Measurements from ENCODE around the gene C16orf82. TPM values are rescaled to one million over a fixed set of nuclear protein-coding genes. Genes with fewer than 3 reads are reported as not detected.

Gene C16orf82
- total RNA-seq, 2 experiments from 2014 or later: not detected

GRCh38 chr16:27088216-27088615, 21.5 kb downstream of the C16orf82 start:
- Histone ChIP-seq H3K4me3 (ENCODE audit: low read length) (no peak overlapping the region), H3K27ac (ENCODE audit: low read depth in 1 of 2, low read length in 2 of 2) (no peak overlapping the region), H3K9me3 (ENCODE audit: control insufficient read depth in 1 of 2, insufficient read depth in 1 of 2, low read length in 2 of 2) (no peaks in the 10 kb centered on the region), H3K4me1 (ENCODE audit: insufficient read depth, low read length) (no peaks in the 10 kb centered on the region), H3K27me3 (ENCODE audit: control insufficient read depth in 1 of 2, insufficient read depth in 2 of 2, low read length in 2 of 2) (peaks cover 17 to 18% of the 10 kb centered on the region in 2 experiments), H3K36me3 (ENCODE audit: insufficient read depth, low read length) (no peaks in the 10 kb centered on the region)
- CTCF ChIA-PET: no interaction called here
- DNase-seq (no peak), ATAC-seq (ENCODE audit: poor library complexity) (no peak)
- intact Hi-C loops (cut with DNase I, micrococcal nuclease): no loop called here
- Mint-ChIP-seq H3K9me3 (no peaks in the 10 kb centered on the region), H3K4me1 (ENCODE audit: low read depth) (no peaks in the 10 kb centered on the region), H3K27ac (no peak overlapping the region), H3K27me3 (peaks cover 52% of the 10 kb centered on the region), H3K4me3 (no peak overlapping the region), H3K36me3 (ENCODE audit: low read depth) (no peaks in the 10 kb centered on the region)
- POLR2A ChIA-PET: interaction anchor here (0.6 kb wide), 1 partner anchor 363 kb away, joined by 3 read pairs; no protein-coding TSS in a partner anchor
- TF ChIP-seq, protein P1, sequence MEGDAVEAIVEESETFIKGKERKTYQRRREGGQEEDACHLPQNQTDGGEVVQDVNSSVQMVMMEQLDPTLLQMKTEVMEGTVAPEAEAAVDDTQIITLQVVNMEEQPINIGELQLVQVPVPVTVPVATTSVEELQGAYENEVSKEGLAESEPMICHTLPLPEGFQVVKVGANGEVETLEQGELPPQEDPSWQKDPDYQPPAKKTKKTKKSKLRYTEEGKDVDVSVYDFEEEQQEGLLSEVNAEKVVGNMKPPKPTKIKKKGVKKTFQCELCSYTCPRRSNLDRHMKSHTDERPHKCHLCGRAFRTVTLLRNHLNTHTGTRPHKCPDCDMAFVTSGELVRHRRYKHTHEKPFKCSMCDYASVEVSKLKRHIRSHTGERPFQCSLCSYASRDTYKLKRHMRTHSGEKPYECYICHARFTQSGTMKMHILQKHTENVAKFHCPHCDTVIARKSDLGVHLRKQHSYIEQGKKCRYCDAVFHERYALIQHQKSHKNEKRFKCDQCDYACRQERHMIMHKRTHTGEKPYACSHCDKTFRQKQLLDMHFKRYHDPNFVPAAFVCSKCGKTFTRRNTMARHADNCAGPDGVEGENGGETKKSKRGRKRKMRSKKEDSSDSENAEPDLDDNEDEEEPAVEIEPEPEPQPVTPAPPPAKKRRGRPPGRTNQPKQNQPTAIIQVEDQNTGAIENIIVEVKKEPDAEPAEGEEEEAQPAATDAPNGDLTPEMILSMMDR (IDR thresholded peaks at IDR 0.05): no peak

- Histone ChIP-seq H3K27me3 (ENCODE audit: control insufficient read depth in 1 of 2, insufficient read depth in 2 of 2, low read length in 2 of 2) (peaks cover 0 to 14% of the 10 kb centered on the region in 2 experiments), H3K27ac (ENCODE audit: low read depth in 1 of 2, low read length in 2 of 2) (no peak overlapping the region), H3K9me3 (ENCODE audit: control insufficient read depth in 1 of 2, insufficient read depth in 1 of 2, low read length in 2 of 2) (no peaks in the 10 kb centered on the region), H3K4me1 (ENCODE audit: insufficient read depth, low read length) (no peaks in the 10 kb centered on the region), H3K36me3 (ENCODE audit: insufficient read depth, low read length) (no peaks in the 10 kb centered on the region), H3K4me3 (ENCODE audit: low read length) (no peak overlapping the region)
- DNase-seq: no peak
- no peaks in the 10 kb centered on the region for H3K36me3 Mint-ChIP-seq (ENCODE audit: low read depth)
- H3K9me3 Mint-ChIP-seq: no peaks in the 10 kb centered on the region
- no peaks in the 10 kb centered on the region for H3K4me1 Mint-ChIP-seq (ENCODE audit: low read depth)
- ChIA-PET CTCF (interaction anchor here (1.0 kb wide), 1 partner anchor 15 kb away, joined by 3 read pairs; no protein-coding TSS in a partner anchor), POLR2A (no interaction called here)
- TF ChIP-seq, protein P1 (IDR thresholded peaks at IDR 0.05): no peak
- intact Hi-C loops (cut with DNase I, micrococcal nuclease): no loop called here
- H3K27ac Mint-ChIP-seq: no peak overlapping the region
- ATAC-seq (ENCODE audit: poor library complexity): no peak
- H3K27me3 Mint-ChIP-seq: peaks cover 22% of the 10 kb centered on the region
- H3K4me3 Mint-ChIP-seq: no peak overlapping the region
These were observed 29.6 kb downstream of the C16orf82 start for GRCh38 chr16:27096375-27096774.

DNA sequence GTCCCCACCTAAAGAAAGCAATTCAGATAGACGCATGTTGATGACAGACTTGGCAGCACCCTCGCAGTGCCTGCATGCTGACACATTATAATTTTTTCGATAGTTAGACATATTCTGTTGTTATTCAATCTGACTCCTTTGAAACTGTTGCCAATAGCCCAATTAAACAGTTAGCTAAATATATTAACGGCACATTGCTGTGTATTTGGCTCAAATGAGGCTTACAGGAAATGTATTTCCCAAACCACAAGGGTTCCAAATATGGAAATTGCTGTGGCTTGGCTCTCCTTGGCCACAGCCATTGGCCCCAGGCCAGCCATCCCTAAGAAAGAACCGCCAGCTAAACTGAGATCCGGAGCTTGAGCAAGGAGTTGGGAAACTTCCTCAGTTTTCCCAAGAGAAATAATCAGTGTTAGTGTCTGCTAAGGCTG, 31.1 kb downstream of the C16orf82 start:
- CTCF ChIA-PET: interaction anchor here (0.6 kb wide), 1 partner anchor 417 kb away, joined by 3 read pairs; no protein-coding TSS in a partner anchor
- intact Hi-C loops (cut with DNase I, micrococcal nuclease): no loop called here
- no peaks in the 10 kb centered on the region for H3K9me3 Mint-ChIP-seq

More for the DNA sequence above, 31.1 kb downstream of the C16orf82 start:
- POLR2A ChIA-PET: no interaction called here
- peaks cover 23% of the 10 kb centered on the region for H3K27me3 Mint-ChIP-seq
- H3K27me3 ChIP-seq (ENCODE audit: control insufficient read depth in 1 of 2, insufficient read depth in 2 of 2, low read length in 2 of 2): peaks cover 0 to 14% of the 10 kb centered on the region in 2 experiments
- TF ChIP-seq, protein P1 (IDR thresholded peaks at IDR 0.05): no peak
- H3K4me1 Mint-ChIP-seq (ENCODE audit: low read depth): no peaks in the 10 kb centered on the region
- DNase-seq (no peak), ATAC-seq (ENCODE audit: poor library complexity) (no peak)
- H3K36me3 Mint-ChIP-seq (ENCODE audit: low read depth): no peaks in the 10 kb centered on the region
- no peak overlapping the region for H3K27ac ChIP-seq (ENCODE audit: low read depth in 1 of 2, low read length in 2 of 2)
- H3K36me3 ChIP-seq (ENCODE audit: insufficient read depth, low read length): no peaks in the 10 kb centered on the region
- H3K4me1 ChIP-seq (ENCODE audit: insufficient read depth, low read length): no peaks in the 10 kb centered on the region
- H3K27ac Mint-ChIP-seq: no peak overlapping the region
- H3K4me3 ChIP-seq (ENCODE audit: low read length): no peak overlapping the region
- H3K4me3 Mint-ChIP-seq: no peak overlapping the region
- no peaks in the 10 kb centered on the region for H3K9me3 ChIP-seq (ENCODE audit: control insufficient read depth in 1 of 2, insufficient read depth in 1 of 2, low read length in 2 of 2)

Data from CD4-positive, alpha-beta T cell (primary cell).